Stimulated activated CD4-positive, alpha-beta T cell treated with anti-CD3 and anti-CD28 coated beads, Interleukin-1b, Interleukin-23, amount 100 ng/mL, for 24 hours (primary cell): Measurements from ENCODE around the gene CPSF3.

Source experiments
- DNase-seq, 4 experiments: peaks; one replicate each; pipeline ENCODE4 v3.0.0-alpha.2; 2020; ENCODE audit warnings: low read depth in 4 of 4, low spot score in 1 of 4

The CPSF3 gene

GRCh38 chr2:9423100-9423921, at the start of gene CPSF3, which contains the start of gene ITGB1BP1:
TSS of gene CPSF3 (plus strand) at chr2:9423654. CDS start at chr2:9423774, 120 bp downstream.
TSS of gene ITGB1BP1 (minus strand) at chr2:9423528. CDS start at chr2:9418697, 4,831 bp downstream.
- DNase-seq = peak; percentile 93 to 97 (median 96)

- DNase-seq = no peak
Measured at GRCh38 chr2:9374071-9374730, 49.3 kb upstream of the CPSF3 start.

GRCh38 chr2:9375857-9376428, 47.5 kb upstream of the CPSF3 start:
- no peak for DNase-seq

GRCh38 chr2:9377461-9378097, 45.9 kb upstream of the CPSF3 start:
- no peak for DNase-seq

- DNase-seq = no peak
Measured at GRCh38 chr2:9378433-9379390, 44.7 kb upstream of the CPSF3 start.

DNA sequence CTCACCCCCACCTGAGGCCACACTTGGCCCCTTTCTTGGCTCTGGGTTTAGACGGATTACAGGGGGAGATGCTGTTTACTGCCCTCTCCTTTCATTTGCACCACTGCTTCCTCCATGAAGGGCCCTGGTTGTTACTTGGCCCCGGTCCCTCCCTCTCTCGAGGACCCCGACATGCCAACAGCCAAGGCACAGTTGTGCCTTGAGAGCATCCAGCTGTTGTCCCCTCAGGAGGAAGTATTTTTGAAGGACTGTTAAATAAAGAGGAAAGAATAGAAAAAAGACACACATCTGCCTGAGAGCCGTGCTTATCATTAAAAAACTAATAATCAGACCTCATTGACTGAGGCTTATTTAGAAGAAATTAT, 44.1 kb upstream of the CPSF3 start:
- no peak for DNase-seq

GRCh38 chr2:9380702-9381628, 42.5 kb upstream of the CPSF3 start:
- no peak for DNase-seq

DNA sequence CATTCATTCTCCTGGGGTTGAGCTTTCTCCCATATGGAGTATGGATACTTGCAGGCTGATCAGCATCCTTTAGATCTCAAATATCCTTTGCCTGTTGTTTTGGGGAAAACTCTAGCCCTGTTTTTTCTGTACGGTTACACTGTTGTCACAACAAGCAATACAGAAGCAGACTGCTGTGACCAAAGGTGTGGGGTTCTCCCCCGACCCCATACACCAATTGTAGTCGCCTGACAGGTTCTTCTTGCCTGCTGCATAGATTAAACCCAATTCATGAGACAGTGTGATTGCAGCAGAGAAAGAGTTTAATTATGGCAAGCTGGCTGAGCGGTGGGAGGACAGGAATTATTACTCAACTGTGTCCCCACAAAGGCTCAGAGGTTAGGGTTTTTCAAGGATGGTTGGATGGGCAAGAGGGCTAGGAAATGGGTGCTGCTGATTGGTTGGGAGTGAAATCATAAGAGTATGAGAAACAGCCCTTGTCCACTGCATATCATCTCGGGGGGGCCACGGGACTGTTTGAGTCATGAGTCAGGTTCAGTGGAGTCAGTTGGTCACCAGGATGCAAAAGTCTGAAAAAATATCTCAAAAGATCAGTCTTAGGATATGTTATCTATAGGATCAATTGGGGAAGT, 40.7 kb upstream of the CPSF3 start:
- DNase-seq = no peak

- DNase-seq = no peak
Measured at GRCh38 chr2:9384521-9384920, 38.9 kb upstream of the CPSF3 start.

GRCh38 chr2:9385841-9386240, 37.6 kb upstream of the CPSF3 start:
- DNase-seq = no peak

- no peak for DNase-seq
Measured at GRCh38 chr2:9388199-9388681, 35.2 kb upstream of the CPSF3 start.

- DNase-seq = no peak
Measured at GRCh38 chr2:9388950-9389911, 34.2 kb upstream of the CPSF3 start.

- no peak for DNase-seq
Measured at GRCh38 chr2:9390151-9390850, 33.2 kb upstream of the CPSF3 start.

- no peak for DNase-seq
Measured at GRCh38 chr2:9390991-9391390, 32.5 kb upstream of the CPSF3 start.

DNA sequence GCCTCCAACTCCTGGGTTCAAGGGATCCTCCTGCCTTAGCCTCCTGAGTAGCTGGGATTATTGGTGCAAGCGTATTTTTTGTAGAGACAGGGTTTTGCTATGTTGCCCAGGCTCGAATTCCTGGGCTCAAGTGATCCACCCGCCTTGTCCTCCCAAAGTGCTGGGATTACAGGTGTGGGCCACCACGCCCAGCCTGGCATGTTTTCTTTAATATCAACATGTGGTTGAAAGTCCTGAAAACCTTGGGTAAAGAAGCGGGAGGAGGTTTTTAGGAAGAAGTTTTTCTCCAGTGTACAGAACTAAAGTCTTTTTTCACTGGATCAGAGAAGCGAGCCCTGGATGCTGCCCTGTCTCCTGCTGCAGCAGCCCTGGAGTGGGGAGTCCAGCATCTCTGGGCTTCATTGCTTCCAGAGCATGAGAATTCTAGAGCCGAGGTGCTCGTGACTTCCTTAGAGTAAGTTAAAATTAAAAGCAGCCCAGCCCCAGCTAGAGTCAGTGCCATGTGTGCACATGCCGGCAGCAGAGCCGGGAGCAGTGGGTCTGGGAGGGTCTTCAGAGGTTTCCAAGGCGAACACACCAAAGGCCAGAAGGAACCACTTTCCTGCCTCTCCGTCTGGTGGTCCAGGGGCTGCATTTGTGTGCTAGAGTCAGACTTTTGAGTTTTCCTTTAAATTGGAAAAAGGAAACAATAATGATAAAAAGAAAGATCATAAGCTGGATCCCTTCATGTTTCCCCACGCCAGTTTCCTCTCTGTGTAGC, 31.3 kb upstream of the CPSF3 start:
- DNase-seq = no peak
